Panc1 (cell line): ENCODE measurements around the gene KRT33A.

Experiments
- POLR2AphosphoS5 ChIP-seq: IDR thresholded peaks from 2 replicates; pipeline ENCODE4 v1.6.1; 2012; ENCODE audit warnings: mild to moderate bottlenecking, low read depth, low read length, moderate library complexity
- TF ChIP-seq, protein P1 (sequence below): fragments of 450-650 bp; IDR thresholded peaks from 2 replicates; pipeline ENCODE4 v1.5.1; 2017; ENCODE audit warnings: mild to moderate bottlenecking

DNA sequence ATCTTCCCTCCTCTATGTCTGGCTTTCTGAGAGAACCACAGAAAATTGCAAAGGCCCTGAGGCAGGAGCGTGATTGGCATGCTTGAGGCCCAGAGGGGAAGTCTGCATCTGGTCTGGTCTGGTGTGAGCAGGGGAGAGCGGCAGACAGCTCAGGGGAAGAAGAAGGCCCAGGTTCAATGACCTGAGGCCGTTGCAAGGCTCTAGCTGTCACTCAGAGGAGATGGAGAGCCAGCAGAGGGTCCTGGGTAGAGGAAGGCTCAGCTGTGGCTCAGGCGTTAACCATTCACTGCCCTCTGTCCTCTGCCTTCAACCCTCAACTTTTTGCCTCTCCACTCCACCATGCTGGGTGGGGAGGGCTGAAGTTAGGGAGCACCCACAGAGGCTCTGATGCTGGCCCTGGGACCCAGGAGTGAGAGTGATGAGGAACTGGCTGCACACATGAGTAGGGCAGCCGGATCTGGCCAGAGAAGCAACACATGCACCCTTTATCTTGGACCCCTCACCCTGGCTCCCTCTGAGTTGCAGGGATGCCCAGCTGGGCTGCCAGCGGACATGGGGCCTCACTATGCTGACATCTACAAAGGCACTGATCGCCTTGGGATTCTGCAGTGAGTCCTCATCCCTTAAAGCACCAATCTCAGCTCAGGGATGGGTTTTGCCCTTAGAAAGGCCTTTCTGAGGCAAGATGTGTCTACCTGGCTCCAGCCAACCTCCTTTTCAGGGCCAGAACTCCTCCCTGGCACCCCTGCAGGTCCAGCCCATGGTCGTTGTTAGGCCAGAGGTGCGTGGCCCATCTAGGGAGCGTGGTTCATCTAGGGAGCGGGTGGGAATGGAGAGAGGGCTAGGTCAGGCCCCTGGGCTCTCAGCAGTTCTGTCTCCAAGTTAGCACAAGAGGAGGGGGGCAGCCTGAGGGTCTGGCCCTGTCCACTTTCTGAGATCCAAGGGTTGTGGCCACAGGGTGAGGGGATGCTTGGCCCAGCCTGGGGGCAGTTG lies 27.4 kb downstream of the KRT33A start:
- no peak for TF ChIP-seq POLR2AphosphoS5
- TF ChIP-seq, protein P1, sequence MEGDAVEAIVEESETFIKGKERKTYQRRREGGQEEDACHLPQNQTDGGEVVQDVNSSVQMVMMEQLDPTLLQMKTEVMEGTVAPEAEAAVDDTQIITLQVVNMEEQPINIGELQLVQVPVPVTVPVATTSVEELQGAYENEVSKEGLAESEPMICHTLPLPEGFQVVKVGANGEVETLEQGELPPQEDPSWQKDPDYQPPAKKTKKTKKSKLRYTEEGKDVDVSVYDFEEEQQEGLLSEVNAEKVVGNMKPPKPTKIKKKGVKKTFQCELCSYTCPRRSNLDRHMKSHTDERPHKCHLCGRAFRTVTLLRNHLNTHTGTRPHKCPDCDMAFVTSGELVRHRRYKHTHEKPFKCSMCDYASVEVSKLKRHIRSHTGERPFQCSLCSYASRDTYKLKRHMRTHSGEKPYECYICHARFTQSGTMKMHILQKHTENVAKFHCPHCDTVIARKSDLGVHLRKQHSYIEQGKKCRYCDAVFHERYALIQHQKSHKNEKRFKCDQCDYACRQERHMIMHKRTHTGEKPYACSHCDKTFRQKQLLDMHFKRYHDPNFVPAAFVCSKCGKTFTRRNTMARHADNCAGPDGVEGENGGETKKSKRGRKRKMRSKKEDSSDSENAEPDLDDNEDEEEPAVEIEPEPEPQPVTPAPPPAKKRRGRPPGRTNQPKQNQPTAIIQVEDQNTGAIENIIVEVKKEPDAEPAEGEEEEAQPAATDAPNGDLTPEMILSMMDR: no peak
